Transverse colon (tissue), 4 donors: ENCODE measurements around the gene MDFIC2.

Source experiments
- EP300 ChIP-seq: sonication (generic); formaldehyde crosslinking; IDR thresholded peaks from one replicate; pipeline ENCODE4 v1.6.1; 2017; ENCODE audit warnings: antibody characterized with exemption, low read depth
- POLR2A ChIP-seq: fragments of 450-650 bp; IDR thresholded peaks from one replicate; pipeline ENCODE4 v1.6.1; 2016; ENCODE audit warnings: antibody characterized with exemption, mild to moderate bottlenecking, moderate library complexity
- POLR2AphosphoS5 ChIP-seq, 3 donors: sonication (generic); formaldehyde crosslinking; IDR thresholded peaks; one replicate each; pipeline ENCODE4 v1.6.1; 2016; ENCODE audit warnings: antibody characterized with exemption in 3 of 3
- TF ChIP-seq, protein P1 (sequence below), 5 experiments: fragments of 200-600 bp in 3 of 5; fragments of 450-650 bp in 2 of 5; sonication (generic) in 3 of 5; IDR thresholded peaks; 1 replicate in 2 of 5; 2 replicates in 3 of 5; pipeline ENCODE4 v1.5.1; 2016 to 2017; ENCODE audit warnings: antibody characterized with exemption in 5 of 5, inconsistent platforms in 3 of 5, mild to moderate bottlenecking in 2 of 5, moderate library complexity in 1 of 5

DNA sequence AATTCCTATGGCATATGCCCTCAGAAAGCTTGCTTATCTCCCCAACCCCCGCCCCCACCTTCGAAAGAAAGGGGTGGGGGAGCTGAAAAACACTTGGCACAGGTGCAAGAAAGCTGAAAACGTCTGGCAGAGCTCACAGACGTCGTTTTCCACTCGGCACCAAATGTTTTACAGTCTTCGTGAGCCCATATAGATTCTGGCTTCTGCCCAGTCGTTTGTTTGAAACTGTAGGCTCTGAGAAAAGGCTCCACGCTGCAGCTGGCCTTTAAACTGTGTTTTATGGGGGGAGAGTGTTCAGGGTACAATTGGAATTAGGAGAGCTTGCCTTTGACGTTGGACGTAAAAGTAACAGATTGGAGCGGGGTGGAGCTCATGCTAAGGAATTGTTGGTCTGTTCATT lies 130.3 kb downstream of the MDFIC2 start:
- TF ChIP-seq, protein P1, sequence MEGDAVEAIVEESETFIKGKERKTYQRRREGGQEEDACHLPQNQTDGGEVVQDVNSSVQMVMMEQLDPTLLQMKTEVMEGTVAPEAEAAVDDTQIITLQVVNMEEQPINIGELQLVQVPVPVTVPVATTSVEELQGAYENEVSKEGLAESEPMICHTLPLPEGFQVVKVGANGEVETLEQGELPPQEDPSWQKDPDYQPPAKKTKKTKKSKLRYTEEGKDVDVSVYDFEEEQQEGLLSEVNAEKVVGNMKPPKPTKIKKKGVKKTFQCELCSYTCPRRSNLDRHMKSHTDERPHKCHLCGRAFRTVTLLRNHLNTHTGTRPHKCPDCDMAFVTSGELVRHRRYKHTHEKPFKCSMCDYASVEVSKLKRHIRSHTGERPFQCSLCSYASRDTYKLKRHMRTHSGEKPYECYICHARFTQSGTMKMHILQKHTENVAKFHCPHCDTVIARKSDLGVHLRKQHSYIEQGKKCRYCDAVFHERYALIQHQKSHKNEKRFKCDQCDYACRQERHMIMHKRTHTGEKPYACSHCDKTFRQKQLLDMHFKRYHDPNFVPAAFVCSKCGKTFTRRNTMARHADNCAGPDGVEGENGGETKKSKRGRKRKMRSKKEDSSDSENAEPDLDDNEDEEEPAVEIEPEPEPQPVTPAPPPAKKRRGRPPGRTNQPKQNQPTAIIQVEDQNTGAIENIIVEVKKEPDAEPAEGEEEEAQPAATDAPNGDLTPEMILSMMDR (IDR thresholded peaks at IDR 0.05) = no peak
- TF ChIP-seq POLR2A (no peak), EP300 (no peak), POLR2AphosphoS5 (IDR thresholded peaks at IDR 0.05) (no peak)
